CD4-positive, alpha-beta T cell (primary cell): Measurements from ENCODE around the gene C5orf63. TPM values are rescaled to one million over a fixed set of nuclear protein-coding genes. Genes with fewer than 3 reads are reported as not detected.
A peak's percentile ranks its signal among the peaks of the same experiment; 100 is the strongest.

Experiments used
- ATAC-seq: fragments of 200-7000 bp; cut with Tn5 transposase; one replicate; pipeline ENCODE4 v1.10.0; 2022; ENCODE audit warnings: mild to moderate bottlenecking; ENCODE audit not compliant: poor library complexity
- CTCF ChIA-PET: fragments of 350-600 bp; sonication (Branson Sonifier 250); formaldehyde crosslinking; loops from one replicate; lab custom pipeline; 2021; ENCODE audit warnings: antibody characterized with exemption, inconsistent platforms; lab: Charles Lee
- POLR2A ChIA-PET: fragments of 350-600 bp; sonication (Branson Sonifier 250); formaldehyde crosslinking; loops from one replicate; lab custom pipeline; 2021; ENCODE audit warnings: antibody characterized with exemption, inconsistent platforms; lab: Charles Lee
- DNase-seq, 14 experiments: peaks; one replicate each; pipeline ENCODE4 v3.0.0-alpha.2; 2013 to 2020; ENCODE audit warnings: mixed read lengths in 2 of 14
- H3K27ac ChIP-seq, 2 donors: one replicate each; pipeline versions ENCODE4 v1.5.1 to v1.7.0; 2013; ENCODE audit warnings: low read length in 2 of 2, low read depth in 1 of 2, mild to moderate bottlenecking in 1 of 2
- H3K27me3 ChIP-seq, 2 experiments: 1 replicate in 1 of 2; 2 replicates in 1 of 2; pipeline versions ENCODE4 v1.6.1 to v1.7.0; 2013; ENCODE audit warnings: low read length in 2 of 2, control low read depth in 1 of 2, mild to moderate bottlenecking in 1 of 2, moderate library complexity in 1 of 2; ENCODE audit not compliant: insufficient read depth in 2 of 2, control insufficient read depth in 1 of 2
- H3K36me3 ChIP-seq: one replicate; pipeline ENCODE4 v1.6.1; 2013; ENCODE audit warnings: low read length, control low read depth; ENCODE audit not compliant: insufficient read depth
- H3K4me1 ChIP-seq: one replicate; pipeline ENCODE4 v1.6.1; 2013; ENCODE audit warnings: low read length, control low read depth; ENCODE audit not compliant: insufficient read depth
- H3K4me3 ChIP-seq: one replicate; pipeline ENCODE4 v1.5.1; 2013; ENCODE audit warnings: mild to moderate bottlenecking, low read length, moderate library complexity
- H3K9me3 ChIP-seq, 2 experiments: 1 replicate in 1 of 2; 2 replicates in 1 of 2; pipeline versions ENCODE4 v1.6.1 to v1.7.0; 2013; ENCODE audit warnings: low read length in 2 of 2, mild to moderate bottlenecking in 2 of 2, control low read depth in 1 of 2, moderate library complexity in 1 of 2; ENCODE audit not compliant: control insufficient read depth in 1 of 2, insufficient read depth in 1 of 2
- H3K27ac Mint-ChIP-seq: one replicate; pipeline ENCODE4 v1.8.0; 2020; ENCODE audit warnings: mixed read lengths
- H3K27me3 Mint-ChIP-seq: one replicate; pipeline ENCODE4 v1.8.0; 2021; ENCODE audit warnings: mixed read lengths
- H3K36me3 Mint-ChIP-seq: one replicate; pipeline ENCODE4 v1.8.0; 2021; ENCODE audit warnings: low read depth, mixed read lengths
- H3K4me1 Mint-ChIP-seq: one replicate; pipeline ENCODE4 v1.8.0; 2021; ENCODE audit warnings: low read depth, mixed read lengths
- H3K4me3 Mint-ChIP-seq: one replicate; pipeline ENCODE4 v1.8.0; 2020; ENCODE audit warnings: mild to moderate bottlenecking, mixed read lengths
- H3K9me3 Mint-ChIP-seq: one replicate; pipeline ENCODE4 v1.8.0; 2020; ENCODE audit warnings: mixed read lengths
- CTCF ChIP-seq: fragments of 200-600 bp; IDR thresholded peaks from one replicate; pipeline ENCODE4 v1.8.0; 2022; ENCODE audit warnings: antibody characterized with exemption, mild to moderate bottlenecking
- intact Hi-C, 2 experiments: fragments of 100-400 bp; cut with DNase I in 1 of 2; cut with micrococcal nuclease in 1 of 2; formaldehyde crosslinking; loops; one replicate each; pipeline versions ENCODE4 v1.15.1 to v1.9.0; 2023 to 2025; cut with DNase I, micrococcal nuclease
- total RNA-seq, 174 experiments: library from RNA in 2 of 174; stranded (reverse) in 2 of 174; gene quantifications; one replicate each; pipeline ENCODE4 v1.2.3 and lab custom pipeline; 2021 to 2026

Gene C5orf63
- total RNA-seq, 2 experiments from 2014 or later = 5.1 to 5.7 TPM

GRCh38 chr5:127040796-127041520 lies 32.3 kb downstream of the C5orf63 start:
- intact Hi-C loops = loop anchor here in 1 of 2 experiments (5.0 kb wide), 1 partner anchor 204 kb away; no protein-coding TSS in a partner anchor
- no peaks in the 10 kb centered on the region for H3K27me3 Mint-ChIP-seq
- ATAC-seq (no peak), DNase-seq (no peak)
- POLR2A ChIA-PET = no interaction called here
- Histone ChIP-seq H3K4me1 (no peaks in the 10 kb centered on the region), H3K27ac (no peak overlapping the region), H3K36me3 (no peaks in the 10 kb centered on the region), H3K4me3 (no peak overlapping the region), H3K27me3 (no peaks in the 10 kb centered on the region), H3K9me3 (no peaks in the 10 kb centered on the region)
- no peaks in the 10 kb centered on the region for H3K36me3 Mint-ChIP-seq
- TF ChIP-seq CTCF = no peak
- H3K9me3 Mint-ChIP-seq = no peaks in the 10 kb centered on the region
- H3K27ac Mint-ChIP-seq = no peak overlapping the region
- H3K4me3 Mint-ChIP-seq = no peak overlapping the region
- CTCF ChIA-PET = no interaction called here
- no peaks in the 10 kb centered on the region for H3K4me1 Mint-ChIP-seq

- H3K27me3 Mint-ChIP-seq = no peaks in the 10 kb centered on the region
- TF ChIP-seq CTCF = no peak
- no peaks in the 10 kb centered on the region for H3K36me3 Mint-ChIP-seq
- H3K4me1 ChIP-seq = no peaks in the 10 kb centered on the region
- H3K27ac ChIP-seq = no peak overlapping the region
- no peak for DNase-seq
- no peaks in the 10 kb centered on the region for H3K36me3 ChIP-seq
- no peaks in the 10 kb centered on the region for H3K4me1 Mint-ChIP-seq
- H3K4me3 Mint-ChIP-seq = no peak overlapping the region
- H3K9me3 ChIP-seq = no peaks in the 10 kb centered on the region
- intact Hi-C loops = no loop called here
- H3K4me3 ChIP-seq = no peak overlapping the region
- POLR2A ChIA-PET = no interaction called here
- H3K27me3 ChIP-seq = no peaks in the 10 kb centered on the region
- H3K9me3 Mint-ChIP-seq = no peaks in the 10 kb centered on the region
- no peak for ATAC-seq
- CTCF ChIA-PET = no interaction called here
- no peak overlapping the region for H3K27ac Mint-ChIP-seq
Observed at GRCh38 chr5:127038550-127038949, 34.8 kb downstream of the C5orf63 start.

GRCh38 chr5:127031863-127032232 lies 41.5 kb downstream of the C5orf63 start:
- no peaks in the 10 kb centered on the region for H3K9me3 Mint-ChIP-seq
- no peaks in the 10 kb centered on the region for H3K36me3 Mint-ChIP-seq
- no peak overlapping the region for H3K27ac ChIP-seq
- no peaks in the 10 kb centered on the region for H3K36me3 ChIP-seq
- POLR2A ChIA-PET = interaction anchor here (0.7 to 3.7 kb wide), 10 partner anchors 16 to 254 kb away, joined by 3 to 21 read pairs (median 6); partner anchors contain the start of genes C5orf63 and LMNB1
- H3K4me3 Mint-ChIP-seq = peak overlapping the region; percentile 97
- H3K4me1 Mint-ChIP-seq = peaks cover 21% of the 10 kb centered on the region
- no peak overlapping the region for H3K4me3 ChIP-seq
- CTCF ChIA-PET = interaction anchor here (1.1 kb wide), 1 partner anchor 256 kb away, joined by 3 read pairs; no protein-coding TSS in a partner anchor
- peaks cover 12% of the 10 kb centered on the region for H3K27me3 Mint-ChIP-seq
- H3K27me3 ChIP-seq = no peaks in the 10 kb centered on the region
- peaks cover 24% of the 10 kb centered on the region for H3K4me1 ChIP-seq
- intact Hi-C loops = loop anchor here (2.0 to 5.0 kb wide), 6 partner anchors 40 to 250 kb away; partner anchors contain the start of gene C5orf63 (in 2 of the 2)
- H3K9me3 ChIP-seq = no peaks in the 10 kb centered on the region
- DNase-seq = no peak
- no peak for TF ChIP-seq CTCF
- peak overlapping the region; percentile 77 for H3K27ac Mint-ChIP-seq
- no peak for ATAC-seq
